Stimulated activated memory B cell treated with anti-CD40 and anti-IgM and Interleukin-4, amounts not matched to agents 10 μg/mL and 1 μg/mL and 100 μg/mL, for 72 hours (primary cell): ENCODE measurements around the gene IGF2BP3.
A peak's percentile ranks its signal among the peaks of the same experiment; 100 is the strongest.

ENCODE experiments used
- ATAC-seq: fragments of 150-1000 bp; cut with Tn5 transposase; 2 replicates; pipeline ENCODE4 v1.10.0; 2021
- H3K27ac Mint-ChIP-seq: one replicate; pipeline ENCODE4 v1.8.0; 2022; ENCODE audit warnings: mild to moderate bottlenecking, mixed read lengths
- H3K27me3 Mint-ChIP-seq: one replicate; pipeline ENCODE4 v1.8.0; 2022; ENCODE audit warnings: mixed read lengths
- H3K36me3 Mint-ChIP-seq: one replicate; pipeline ENCODE4 v1.8.0; 2022; ENCODE audit warnings: mixed read lengths
- H3K4me1 Mint-ChIP-seq: one replicate; pipeline ENCODE4 v1.8.0; 2022; ENCODE audit warnings: mixed read lengths
- H3K4me3 Mint-ChIP-seq: one replicate; pipeline ENCODE4 v1.8.0; 2022; ENCODE audit warnings: mild to moderate bottlenecking, moderate library complexity, mixed read lengths
- H3K9me3 Mint-ChIP-seq: one replicate; pipeline ENCODE4 v1.8.0; 2022; ENCODE audit warnings: mixed read lengths

The IGF2BP3 gene

GRCh38 chr7:23474829-23475575 is 4.7 kb upstream of the IGF2BP3 start:
- peak overlapping the region; percentile 51 for H3K27ac Mint-ChIP-seq
- peaks cover 16% of the 10 kb centered on the region for H3K4me1 Mint-ChIP-seq
- ATAC-seq: no peak
- H3K9me3 Mint-ChIP-seq: no peaks in the 10 kb centered on the region
- H3K27me3 Mint-ChIP-seq: peaks cover 54% of the 10 kb centered on the region
- H3K36me3 Mint-ChIP-seq: no peaks in the 10 kb centered on the region
- peak overlapping the region; percentile 63 for H3K4me3 Mint-ChIP-seq

DNA sequence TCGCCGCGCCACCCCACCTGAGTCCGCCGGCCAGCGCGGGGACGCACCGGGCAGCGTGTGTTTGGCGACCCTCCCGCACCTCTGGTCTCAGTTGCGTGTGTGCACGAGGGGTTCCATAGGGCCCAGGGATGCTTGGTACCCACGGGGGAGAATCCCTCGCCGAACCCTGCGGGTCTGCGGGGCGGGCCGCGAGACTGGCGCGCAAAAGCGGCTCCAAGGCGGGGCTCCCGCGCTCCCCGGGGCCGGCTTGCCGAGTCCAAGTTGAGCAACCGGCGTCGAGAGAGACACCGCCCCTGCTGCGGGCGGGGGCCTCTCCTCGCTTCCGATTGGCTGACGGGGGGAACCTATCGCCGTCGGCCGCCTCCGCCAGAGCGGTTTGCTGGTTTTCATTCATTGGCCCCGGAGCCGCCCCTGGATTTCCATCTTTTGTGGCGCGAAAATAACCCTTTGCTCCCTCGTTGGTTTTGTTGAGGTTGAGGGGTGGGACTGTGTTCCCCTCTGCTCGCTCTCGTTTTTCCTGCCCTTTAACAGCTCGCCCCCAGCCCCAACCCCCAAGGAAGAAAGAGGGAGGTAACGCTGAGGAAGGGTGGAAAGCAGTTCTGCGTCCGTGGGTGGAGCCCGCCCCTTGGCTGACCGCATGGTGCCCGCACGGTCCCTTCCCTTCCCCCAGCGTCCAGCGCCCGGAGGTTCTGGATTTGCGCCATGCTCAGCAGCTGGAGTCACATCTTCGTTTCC is 4.0 kb upstream of the IGF2BP3 start:
- Mint-ChIP-seq H3K4me1 (peaks cover 18% of the 10 kb centered on the region), H3K27me3 (peaks cover 58% of the 10 kb centered on the region), H3K4me3 (peak overlapping the region; percentile 63), H3K36me3 (no peaks in the 10 kb centered on the region), H3K27ac (peak overlapping the region; percentile 51), H3K9me3 (no peaks in the 10 kb centered on the region)
- peak; percentile 81 for ATAC-seq

DNA sequence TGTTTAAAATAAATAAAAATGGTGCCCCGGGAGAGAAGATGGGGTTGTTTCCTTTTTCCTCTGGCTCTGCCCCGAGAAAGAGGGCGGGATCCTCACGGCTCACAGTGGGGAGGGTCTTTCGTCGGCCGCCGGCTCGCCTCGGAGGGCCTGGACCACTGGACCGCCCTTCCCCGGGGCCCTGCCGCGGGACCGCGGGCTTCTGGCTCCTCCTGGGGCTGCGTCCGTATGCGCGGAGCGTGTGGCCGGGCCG is 3.5 kb upstream of the IGF2BP3 start:
- H3K36me3 Mint-ChIP-seq: no peaks in the 10 kb centered on the region
- peaks cover 53% of the 10 kb centered on the region for H3K27me3 Mint-ChIP-seq
- H3K4me3 Mint-ChIP-seq: peak overlapping the region; percentile 63
- H3K4me1 Mint-ChIP-seq: peaks cover 18% of the 10 kb centered on the region
- no peak overlapping the region for H3K27ac Mint-ChIP-seq
- no peaks in the 10 kb centered on the region for H3K9me3 Mint-ChIP-seq
- ATAC-seq: peak; percentile 26

GRCh38 chr7:23472956-23473843 is 2.9 kb upstream of the IGF2BP3 start:
- no peak for ATAC-seq
- no peaks in the 10 kb centered on the region for H3K36me3 Mint-ChIP-seq
- peaks cover 52% of the 10 kb centered on the region for H3K27me3 Mint-ChIP-seq
- peak overlapping the region; percentile 41 for H3K4me3 Mint-ChIP-seq
- H3K27ac Mint-ChIP-seq: peak overlapping the region; percentile 27
- peaks cover 22% of the 10 kb centered on the region for H3K4me1 Mint-ChIP-seq
- no peaks in the 10 kb centered on the region for H3K9me3 Mint-ChIP-seq

DNA sequence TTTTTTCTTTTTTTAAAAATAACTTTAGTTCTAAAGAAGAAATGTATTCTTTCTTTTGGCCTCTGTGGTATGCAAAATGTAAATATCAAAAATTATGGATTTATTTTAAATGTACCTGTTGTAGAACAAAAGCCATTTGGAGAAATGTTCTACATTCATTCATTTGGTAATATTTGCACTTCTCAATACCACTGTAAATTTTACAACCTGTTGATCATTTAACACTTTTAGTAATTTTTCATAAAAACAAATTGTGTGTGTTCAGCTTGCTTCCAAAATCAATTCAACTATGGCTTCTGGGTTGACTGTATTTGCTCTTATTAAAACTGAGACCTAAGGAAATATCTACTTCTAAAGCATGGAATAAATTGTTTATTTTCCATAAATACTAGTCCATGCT is 2.3 kb upstream of the IGF2BP3 start:
- Mint-ChIP-seq H3K4me3 (no peak overlapping the region), H3K4me1 (peaks cover 28% of the 10 kb centered on the region), H3K9me3 (no peaks in the 10 kb centered on the region), H3K36me3 (no peaks in the 10 kb centered on the region), H3K27ac (no peak overlapping the region), H3K27me3 (peaks cover 58% of the 10 kb centered on the region)
- ATAC-seq: no peak

- Mint-ChIP-seq H3K27me3 (peaks cover 63% of the 10 kb centered on the region), H3K4me1 (peaks cover 33% of the 10 kb centered on the region), H3K9me3 (no peaks in the 10 kb centered on the region), H3K36me3 (no peaks in the 10 kb centered on the region), H3K4me3 (no peak overlapping the region), H3K27ac (no peak overlapping the region)
- ATAC-seq: no peak
Observed at GRCh38 chr7:23472046-23472445, 1.8 kb upstream of the IGF2BP3 start.

- no peaks in the 10 kb centered on the region for H3K36me3 Mint-ChIP-seq
Observed at GRCh38 chr7:23471106-23471859, 992 bp upstream of the IGF2BP3 start.

GRCh38 chr7:23469961-23470250 is 385 bp downstream of the IGF2BP3 start:
- no peak for ATAC-seq
- H3K4me3 Mint-ChIP-seq: peak overlapping the region; percentile 77
- peak overlapping the region; percentile 38 for H3K27ac Mint-ChIP-seq
- no peaks in the 10 kb centered on the region for H3K36me3 Mint-ChIP-seq
- H3K4me1 Mint-ChIP-seq: peaks cover 34% of the 10 kb centered on the region
- peaks cover 73% of the 10 kb centered on the region for H3K27me3 Mint-ChIP-seq
- H3K9me3 Mint-ChIP-seq: no peaks in the 10 kb centered on the region

More at GRCh38 chr7:23471106-23471859, 992 bp upstream of the IGF2BP3 start:
- Mint-ChIP-seq H3K4me3 (no peak overlapping the region), H3K27ac (peak overlapping the region; percentile 38), H3K27me3 (peaks cover 66% of the 10 kb centered on the region), H3K9me3 (no peaks in the 10 kb centered on the region), H3K4me1 (peaks cover 34% of the 10 kb centered on the region)
- ATAC-seq: peak; percentile 44

DNA sequence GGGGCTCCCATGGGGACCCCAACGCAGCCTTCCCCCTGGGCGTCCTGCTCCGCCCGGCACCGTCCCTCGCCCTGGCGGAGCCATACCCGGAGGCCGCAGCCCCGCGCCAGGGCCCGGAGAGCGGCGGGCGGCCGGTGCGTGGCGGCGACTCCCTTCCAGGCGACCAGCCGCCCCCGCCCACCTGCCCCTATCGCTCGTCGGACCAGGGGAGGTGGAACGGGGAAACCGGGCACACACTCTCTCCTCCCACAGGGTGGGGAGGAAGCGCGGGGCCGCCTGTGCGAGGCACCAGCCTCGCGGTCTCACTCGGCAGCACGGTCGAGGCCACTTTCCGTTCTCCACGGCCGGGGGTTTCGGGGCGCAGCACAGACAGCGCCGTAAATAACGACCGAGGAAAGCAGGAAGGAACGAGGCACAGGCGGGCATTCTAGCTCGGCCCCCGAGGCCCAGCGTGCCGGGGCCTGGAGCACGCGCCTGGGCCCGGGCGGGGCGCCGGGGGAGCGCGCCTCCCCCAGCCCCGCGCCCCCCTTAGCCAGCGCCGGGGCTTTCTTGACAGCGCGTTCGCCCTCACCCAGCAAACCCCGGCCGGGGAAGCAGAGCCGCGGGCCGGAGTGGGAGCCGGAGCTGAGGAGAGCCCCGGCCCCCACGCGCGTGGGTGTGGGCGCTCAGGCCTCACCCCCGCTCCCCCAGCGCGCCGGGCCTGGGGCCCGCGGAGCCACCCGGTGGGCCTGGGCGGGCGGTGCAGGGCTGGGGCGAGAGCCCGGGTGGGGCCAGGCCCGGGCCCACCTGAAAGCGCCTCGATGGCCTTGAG is 936 bp downstream of the IGF2BP3 start:
- H3K9me3 Mint-ChIP-seq: no peaks in the 10 kb centered on the region
- H3K4me3 Mint-ChIP-seq: peak overlapping the region; percentile 77
- ATAC-seq: peak; percentile 57
- peaks cover 28% of the 10 kb centered on the region for H3K4me1 Mint-ChIP-seq
- peak overlapping the region; percentile 38 for H3K27ac Mint-ChIP-seq
- H3K36me3 Mint-ChIP-seq: no peaks in the 10 kb centered on the region
- H3K27me3 Mint-ChIP-seq: peaks cover 73% of the 10 kb centered on the region

GRCh38 chr7:23468526-23469149 is 1.7 kb downstream of the IGF2BP3 start:
- ATAC-seq: no peak
- peaks cover 69% of the 10 kb centered on the region for H3K27me3 Mint-ChIP-seq
- H3K36me3 Mint-ChIP-seq: no peaks in the 10 kb centered on the region
- H3K4me3 Mint-ChIP-seq: peak overlapping the region; percentile 74
- peaks cover 27% of the 10 kb centered on the region for H3K4me1 Mint-ChIP-seq
- H3K27ac Mint-ChIP-seq: peak overlapping the region; percentile 38
- no peaks in the 10 kb centered on the region for H3K9me3 Mint-ChIP-seq

GRCh38 chr7:23467806-23468525 is 2.3 kb downstream of the IGF2BP3 start:
- Mint-ChIP-seq H3K4me3 (peak overlapping the region; percentile 74), H3K27ac (peak overlapping the region; percentile 38), H3K27me3 (peaks cover 63% of the 10 kb centered on the region), H3K9me3 (no peaks in the 10 kb centered on the region), H3K4me1 (peaks cover 31% of the 10 kb centered on the region), H3K36me3 (no peaks in the 10 kb centered on the region)
- peak; percentile 35 for ATAC-seq

DNA sequence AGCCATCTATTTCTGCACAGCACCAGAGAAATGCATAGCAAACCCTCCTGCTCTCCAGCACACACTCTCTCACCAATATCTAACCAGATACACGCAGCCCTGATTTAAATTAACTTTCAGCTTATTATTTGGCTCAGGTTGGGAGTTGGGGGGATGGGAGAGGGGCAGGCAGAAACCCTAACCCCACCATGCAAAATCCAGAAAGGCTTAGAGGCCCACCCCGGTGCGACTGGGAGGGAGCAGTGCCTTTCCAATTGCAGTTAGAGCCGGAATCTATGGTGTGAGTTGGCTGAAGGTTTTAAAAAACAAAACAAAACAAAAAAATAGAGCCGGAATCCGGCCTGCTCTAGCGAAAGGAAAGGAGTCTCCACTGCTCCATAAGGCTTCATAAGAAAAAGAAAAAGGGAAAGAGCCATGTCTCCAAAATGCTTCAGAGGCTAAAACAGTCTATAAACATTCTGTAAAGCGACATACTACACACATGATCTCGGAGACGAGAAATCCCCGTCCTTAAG is 2.9 kb downstream of the IGF2BP3 start:
- no peaks in the 10 kb centered on the region for H3K9me3 Mint-ChIP-seq
- peaks cover 32% of the 10 kb centered on the region for H3K4me1 Mint-ChIP-seq
- H3K4me3 Mint-ChIP-seq: peak overlapping the region; percentile 74
- H3K36me3 Mint-ChIP-seq: no peaks in the 10 kb centered on the region
- ATAC-seq: no peak
- H3K27me3 Mint-ChIP-seq: peaks cover 61% of the 10 kb centered on the region
- peak overlapping the region; percentile 38 for H3K27ac Mint-ChIP-seq

GRCh38 chr7:23462846-23463245 is 7.4 kb downstream of the IGF2BP3 start:
- Mint-ChIP-seq H3K4me3 (no peak overlapping the region), H3K27me3 (peaks cover 53% of the 10 kb centered on the region), H3K27ac (no peak overlapping the region), H3K9me3 (no peaks in the 10 kb centered on the region), H3K36me3 (no peaks in the 10 kb centered on the region), H3K4me1 (peaks cover 13% of the 10 kb centered on the region)
- no peak for ATAC-seq
